UCSD-AML1 (cell line): Measurements from ENCODE around the gene AKR1C3.
"Not testable (repeated sequence)": the region's sequence is repeated elsewhere in the genome, so short reads cannot be mapped to it uniquely, and the experiment has no call there.

ENCODE experiments used
- DNase-seq: peaks from one replicate; lab custom pipeline; 2025; ENCODE audit not compliant: unreplicated experiment; lab: John Stamatoyannopoulos, UW

AKR1C3 gene

GRCh38 chr10:5088703-5089261 lies 5.4 kb upstream of the AKR1C3 start:
- no peak for DNase-seq

- DNase-seq: no peak
Measured at GRCh38 chr10:5089865-5090264, 4.3 kb upstream of the AKR1C3 start.

- DNase-seq: no peak
Measured at GRCh38 chr10:5090551-5090950, 3.7 kb upstream of the AKR1C3 start.

- no peak for DNase-seq
Measured at GRCh38 chr10:5091196-5091595, 3.0 kb upstream of the AKR1C3 start.

- no peak for DNase-seq
Measured at GRCh38 chr10:5092375-5092774, 1.8 kb upstream of the AKR1C3 start.

- no peak for DNase-seq
Measured at GRCh38 chr10:5092848-5093790, 1.1 kb upstream of the AKR1C3 start.

GRCh38 chr10:5095687-5096086 lies 1.5 kb downstream of the AKR1C3 start:
- DNase-seq: no peak

GRCh38 chr10:5096108-5096507 lies 1.9 kb downstream of the AKR1C3 start:
- DNase-seq: no peak

GRCh38 chr10:5102479-5102878 lies 8.3 kb downstream of the AKR1C3 start:
- DNase-seq: not testable (repeated sequence)

GRCh38 chr10:5103481-5103880 lies 9.3 kb downstream of the AKR1C3 start:
- DNase-seq: no peak

- no peak for DNase-seq
Measured at GRCh38 chr10:5105626-5106025, 11.4 kb downstream of the AKR1C3 start.

- no peak for DNase-seq
Measured at GRCh38 chr10:5106553-5106952, 12.3 kb downstream of the AKR1C3 start.

GRCh38 chr10:5107860-5108526 lies 13.8 kb downstream of the AKR1C3 start:
- DNase-seq: no peak

- no peak for DNase-seq
Measured at GRCh38 chr10:5108658-5109416, 14.6 kb downstream of the AKR1C3 start.

GRCh38 chr10:5109861-5110260 lies 15.6 kb downstream of the AKR1C3 start:
- not testable (repeated sequence) for DNase-seq

GRCh38 chr10:5116621-5117020 lies 22.4 kb downstream of the AKR1C3 start:
- no peak for DNase-seq

GRCh38 chr10:5117026-5117425 lies 22.8 kb downstream of the AKR1C3 start:
- DNase-seq: no peak

GRCh38 chr10:5119997-5120396 lies 25.8 kb downstream of the AKR1C3 start:
- not testable (repeated sequence) for DNase-seq

GRCh38 chr10:5123886-5124285 lies 29.7 kb downstream of the AKR1C3 start:
- no peak for DNase-seq

- no peak for DNase-seq
Measured at GRCh38 chr10:5125315-5126044, 31.3 kb downstream of the AKR1C3 start.

- no peak for DNase-seq
Measured at GRCh38 chr10:5135581-5135980, 41.4 kb downstream of the AKR1C3 start.
